ENCODE data around the gene RAF1.
"Not testable (repeated sequence)": the region's sequence is repeated elsewhere in the genome, so short reads cannot be mapped to it uniquely, and the experiment has no call there.

RAF1 gene

GRCh38 chr3:12556690-12557472 lies 107.0 kb downstream of the RAF1 start, which contains the start of gene MKRN2:
TSS of gene MKRN2 (plus strand) at chr3:12557087. CDS start at chr3:12557151, 64 bp downstream.
- DNase-seq, result peak; percentile 12

GRCh38 chr3:12556314-12556689 lies 107.6 kb downstream of the RAF1 start:
- DNase-seq, result no peak

- no peak for DNase-seq
Observed at GRCh38 chr3:12553921-12554391, 110.0 kb downstream of the RAF1 start.

- DNase-seq, result no peak
Observed at GRCh38 chr3:12549971-12550760, 113.8 kb downstream of the RAF1 start.

GRCh38 chr3:12545473-12545791 lies 118.5 kb downstream of the RAF1 start, which contains the start of gene MKRN2OS:
TSS of gene MKRN2OS (minus strand) at chr3:12545499. CDS start at chr3:12545464, 35 bp downstream.
- no peak for DNase-seq

- no peak for DNase-seq
Observed at GRCh38 chr3:12544652-12545472, 119.1 kb downstream of the RAF1 start.

GRCh38 chr3:12543497-12543896 lies 120.4 kb downstream of the RAF1 start:
- not testable (repeated sequence) for DNase-seq

- no peak for DNase-seq
Observed at GRCh38 chr3:12541625-12542024, 122.3 kb downstream of the RAF1 start.

GRCh38 chr3:12536423-12536822 lies 127.5 kb downstream of the RAF1 start:
- DNase-seq, result no peak

Measured in SIG-M5 (cell line).